Endodermal cell (in vitro differentiated cells): ENCODE measurements around the gene WDR26. TPM values are rescaled to one million over a fixed set of nuclear protein-coding genes. Genes with fewer than 3 reads are reported as not detected.

Experiments
- DNase-seq: peaks from one replicate; pipeline ENCODE4 v3.0.0-alpha.2; 2017
- H3K27ac ChIP-seq: 2 replicates; pipeline ENCODE4 v1.5.1; 2013; ENCODE audit warnings: mild to moderate bottlenecking, low read depth, low read length, moderate library complexity
- H3K27me3 ChIP-seq: 2 replicates; pipeline ENCODE4 v1.6.1; 2013; ENCODE audit warnings: mild to moderate bottlenecking, low read length, moderate library complexity; ENCODE audit not compliant: insufficient read depth, control insufficient read depth, poor library complexity, severe bottlenecking
- H3K36me3 ChIP-seq: 2 replicates; pipeline ENCODE4 v1.7.0; 2013; ENCODE audit warnings: mild to moderate bottlenecking, low read length, moderate library complexity; ENCODE audit not compliant: control insufficient read depth, insufficient read depth
- H3K4me1 ChIP-seq: one replicate; pipeline ENCODE4 v1.7.0; 2013; ENCODE audit warnings: low read length; ENCODE audit not compliant: control insufficient read depth, insufficient read depth
- H3K4me3 ChIP-seq: 2 replicates; pipeline ENCODE4 v1.5.1; 2013; ENCODE audit warnings: mild to moderate bottlenecking, low read length, moderate library complexity
- H3K9ac ChIP-seq: 2 replicates; pipeline ENCODE4 v1.6.1; 2013; ENCODE audit warnings: mild to moderate bottlenecking, low read length, moderate library complexity; ENCODE audit not compliant: poor library complexity, severe bottlenecking; ENCODE audit errors: extremely low read depth
- H3K9me3 ChIP-seq: 2 replicates; pipeline ENCODE4 v1.6.1; 2013; ENCODE audit warnings: mild to moderate bottlenecking, low read length, moderate library complexity; ENCODE audit not compliant: control insufficient read depth
- H3K27ac Mint-ChIP-seq: 2 replicates; pipeline ENCODE4 v1.8.0; 2020; ENCODE audit warnings: mixed read lengths
- H3K27me3 Mint-ChIP-seq: 2 replicates; pipeline ENCODE4 v1.8.0; 2021; ENCODE audit warnings: mild to moderate bottlenecking, mixed read lengths; ENCODE audit not compliant: insufficient read depth
- H3K36me3 Mint-ChIP-seq: 2 replicates; pipeline ENCODE4 v1.8.0; 2020; ENCODE audit warnings: low read depth, mixed read lengths
- H3K4me1 Mint-ChIP-seq: 2 replicates; pipeline ENCODE4 v1.8.0; 2020; ENCODE audit warnings: mixed read lengths
- H3K4me3 Mint-ChIP-seq: 2 replicates; pipeline ENCODE4 v1.8.0; 2020; ENCODE audit warnings: mild to moderate bottlenecking, moderate library complexity, mixed read lengths
- H3K9me3 Mint-ChIP-seq: 2 replicates; pipeline ENCODE4 v1.8.0; 2020; ENCODE audit warnings: mild to moderate bottlenecking, mixed read lengths
- WGBS, 2 experiments: methylation state at CpG; one replicate each; pipeline versions ENCODE4 v1.1.5 to v1.1.7; 2013; ENCODE audit warnings: missing lambda C conversion rate in 2 of 2, mixed read lengths in 1 of 2; ENCODE audit not compliant: insufficient coverage in 1 of 2, insufficient read length in 1 of 2; 5-methylcytosine and 5-hydroxymethylcytosine counted together
- total RNA-seq, 2 donors: library from RNA; stranded (reverse); fragmentation: NEBNext Ultra II Directional in 1 of 2; extraction: Animal tissue kit (Norgen Biotek cat#: 25700) in 1 of 2; gene quantifications; 2 replicates in 1 of 2; 3 replicates in 1 of 2; pipeline ENCODE4 v1.2.1, GENCODE V29; 2021
- TF ChIP-seq, protein P1 (sequence below): fragments of 200-600 bp; sonication (generic); conservative IDR thresholded peaks from 2 replicates; pipeline ENCODE4 v1.5.0; 2021; ENCODE audit warnings: antibody characterized with exemption, mild to moderate bottlenecking

WDR26 gene
- total RNA-seq, 2 donors from 2014 or later: 75.9 to 79.0 TPM

GRCh38 chr1:224405604-224405970 lies 29.0 kb downstream of the WDR26 start:
- 89 to 93% methylated on average over 1 to 2 of the region's 2 CpGs for WGBS, 2 experiments
- TF ChIP-seq, protein P1, sequence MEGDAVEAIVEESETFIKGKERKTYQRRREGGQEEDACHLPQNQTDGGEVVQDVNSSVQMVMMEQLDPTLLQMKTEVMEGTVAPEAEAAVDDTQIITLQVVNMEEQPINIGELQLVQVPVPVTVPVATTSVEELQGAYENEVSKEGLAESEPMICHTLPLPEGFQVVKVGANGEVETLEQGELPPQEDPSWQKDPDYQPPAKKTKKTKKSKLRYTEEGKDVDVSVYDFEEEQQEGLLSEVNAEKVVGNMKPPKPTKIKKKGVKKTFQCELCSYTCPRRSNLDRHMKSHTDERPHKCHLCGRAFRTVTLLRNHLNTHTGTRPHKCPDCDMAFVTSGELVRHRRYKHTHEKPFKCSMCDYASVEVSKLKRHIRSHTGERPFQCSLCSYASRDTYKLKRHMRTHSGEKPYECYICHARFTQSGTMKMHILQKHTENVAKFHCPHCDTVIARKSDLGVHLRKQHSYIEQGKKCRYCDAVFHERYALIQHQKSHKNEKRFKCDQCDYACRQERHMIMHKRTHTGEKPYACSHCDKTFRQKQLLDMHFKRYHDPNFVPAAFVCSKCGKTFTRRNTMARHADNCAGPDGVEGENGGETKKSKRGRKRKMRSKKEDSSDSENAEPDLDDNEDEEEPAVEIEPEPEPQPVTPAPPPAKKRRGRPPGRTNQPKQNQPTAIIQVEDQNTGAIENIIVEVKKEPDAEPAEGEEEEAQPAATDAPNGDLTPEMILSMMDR: no peak
- H3K9me3 ChIP-seq: no peaks in the 10 kb centered on the region
- Mint-ChIP-seq H3K4me1 (peaks cover 1% of the 10 kb centered on the region), H3K4me3 (no peak overlapping the region), H3K36me3 (peaks cover 67% of the 10 kb centered on the region), H3K27ac (no peak overlapping the region), H3K27me3 (no peaks in the 10 kb centered on the region), H3K9me3 (no peaks in the 10 kb centered on the region)
- no peak overlapping the region for H3K9ac ChIP-seq
- no peaks in the 10 kb centered on the region for H3K27me3 ChIP-seq
- peaks cover 3% of the 10 kb centered on the region for H3K4me1 ChIP-seq
- DNase-seq: no peak
- peaks cover 77% of the 10 kb centered on the region for H3K36me3 ChIP-seq
- H3K4me3 ChIP-seq: no peak overlapping the region
- H3K27ac ChIP-seq: no peak overlapping the region

DNA sequence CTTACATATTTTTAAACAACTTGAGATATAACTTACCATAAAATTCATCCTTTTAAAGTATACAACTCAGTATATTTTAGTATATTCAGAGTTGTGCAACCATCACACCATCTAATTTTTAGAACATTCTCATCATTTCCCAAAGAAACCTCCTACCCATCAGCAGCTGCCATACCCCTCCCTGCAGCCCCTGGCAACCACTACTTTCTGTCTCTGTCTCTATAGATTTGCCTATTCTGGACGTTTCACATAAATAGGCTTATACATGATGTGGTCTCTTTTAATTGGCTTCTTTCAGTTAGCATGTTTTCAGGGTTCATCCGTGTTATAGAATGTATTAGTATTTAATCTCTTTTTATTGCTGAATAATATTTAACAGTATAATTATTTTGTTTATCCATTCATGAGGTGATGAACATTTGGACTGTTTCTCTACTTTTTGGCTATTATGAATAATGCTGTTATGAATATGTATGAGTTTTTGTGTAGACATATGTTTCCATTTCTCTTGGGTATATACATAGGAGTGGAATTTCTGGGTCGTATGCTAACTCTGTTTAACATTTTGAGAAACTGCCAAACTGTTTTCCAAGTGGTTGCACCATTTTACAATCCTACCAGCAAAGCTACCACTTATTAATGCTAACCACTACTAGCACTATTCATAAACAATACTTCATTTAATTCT lies 29.5 kb downstream of the WDR26 start:
- no peak overlapping the region for H3K4me3 ChIP-seq
- H3K4me1 Mint-ChIP-seq: peaks cover 1% of the 10 kb centered on the region
- peaks cover 79% of the 10 kb centered on the region for H3K36me3 ChIP-seq
- H3K27me3 ChIP-seq: no peaks in the 10 kb centered on the region
- peaks cover 64% of the 10 kb centered on the region for H3K36me3 Mint-ChIP-seq
- H3K4me1 ChIP-seq: peaks cover 3% of the 10 kb centered on the region
- no peak overlapping the region for H3K9ac ChIP-seq
- H3K9me3 Mint-ChIP-seq: no peaks in the 10 kb centered on the region
- H3K27me3 Mint-ChIP-seq: no peaks in the 10 kb centered on the region
- no peak overlapping the region for H3K4me3 Mint-ChIP-seq
- TF ChIP-seq, protein P1: no peak
- H3K27ac Mint-ChIP-seq: no peak overlapping the region
- WGBS, 2 experiments: 71 to 94% methylated on average over 1 to 2 of the region's 3 CpGs
- no peaks in the 10 kb centered on the region for H3K9me3 ChIP-seq
- DNase-seq: no peak
- no peak overlapping the region for H3K27ac ChIP-seq

DNA sequence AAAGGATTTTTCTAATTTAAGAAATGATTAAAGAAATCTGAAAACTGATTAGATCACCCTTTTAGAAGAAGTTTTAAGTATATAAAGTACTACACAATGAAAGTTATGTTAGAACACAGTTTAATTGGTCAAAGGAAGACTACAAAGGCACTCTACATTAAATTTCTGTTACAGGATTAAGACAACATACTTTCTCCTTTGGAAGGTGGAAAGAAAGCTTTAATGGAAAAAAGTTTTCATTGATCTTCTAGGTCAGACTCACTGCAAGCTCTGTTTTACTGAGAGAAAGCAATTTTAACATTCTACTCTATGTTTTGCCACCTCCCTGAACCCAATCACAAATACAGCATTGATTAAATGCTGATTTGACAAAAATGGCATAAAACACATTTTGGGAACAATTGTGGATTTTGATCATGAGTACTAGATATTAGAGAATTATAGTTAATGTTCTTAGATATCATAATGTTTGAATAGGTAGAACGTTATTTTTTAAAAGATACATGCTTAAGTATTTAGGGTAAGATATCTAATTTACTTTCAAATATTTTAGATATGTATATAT lies 32.0 kb downstream of the WDR26 start:
- Mint-ChIP-seq H3K27ac (no peak overlapping the region), H3K4me3 (no peak overlapping the region), H3K9me3 (no peaks in the 10 kb centered on the region), H3K4me1 (peaks cover 1% of the 10 kb centered on the region), H3K27me3 (no peaks in the 10 kb centered on the region), H3K36me3 (peaks cover 71% of the 10 kb centered on the region)
- Histone ChIP-seq H3K27me3 (no peaks in the 10 kb centered on the region), H3K4me3 (no peak overlapping the region), H3K4me1 (peaks cover 3% of the 10 kb centered on the region), H3K9ac (no peak overlapping the region), H3K9me3 (no peaks in the 10 kb centered on the region), H3K36me3 (peaks cover 82% of the 10 kb centered on the region), H3K27ac (no peak overlapping the region)
- DNase-seq: no peak
- TF ChIP-seq, protein P1: no peak
- WGBS, 2 experiments: 100% methylated on average over 1 of the region's 1 CpG; no CpG with 5 or more reads in 1 of the 2 experiments
